ENCODE data around the gene STMN1.

DNA sequence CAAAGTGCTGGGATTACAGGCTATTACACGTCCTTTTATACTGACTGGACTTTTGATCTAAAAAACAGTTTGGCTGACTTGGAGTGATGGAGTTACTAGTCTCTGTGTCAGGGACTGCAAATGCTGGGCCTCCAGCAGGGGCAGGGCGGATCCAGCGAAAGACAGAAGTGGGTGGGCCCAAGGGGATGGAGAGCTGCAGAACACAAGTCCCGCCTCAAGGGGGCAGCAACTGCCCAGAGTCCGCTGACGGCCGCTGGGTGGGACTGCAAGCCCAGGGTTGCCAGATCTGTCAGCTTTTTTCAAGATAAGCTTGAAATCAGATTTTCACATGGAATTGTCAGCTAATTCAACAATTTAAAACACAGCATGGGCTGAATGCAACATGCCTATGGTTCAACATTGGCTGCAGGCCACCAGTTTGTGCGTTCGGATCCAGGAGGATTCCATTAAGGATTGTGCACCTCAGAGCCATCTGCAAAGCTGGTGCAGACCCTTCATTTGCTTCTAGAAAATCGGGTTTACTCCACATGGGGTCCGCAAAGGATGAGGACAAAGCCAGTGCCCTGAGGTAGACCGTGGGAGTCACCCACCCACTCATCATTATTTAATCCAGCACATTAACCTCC is 10.7 kb downstream of the STMN1 start:
- TF ChIP-seq, protein P1, sequence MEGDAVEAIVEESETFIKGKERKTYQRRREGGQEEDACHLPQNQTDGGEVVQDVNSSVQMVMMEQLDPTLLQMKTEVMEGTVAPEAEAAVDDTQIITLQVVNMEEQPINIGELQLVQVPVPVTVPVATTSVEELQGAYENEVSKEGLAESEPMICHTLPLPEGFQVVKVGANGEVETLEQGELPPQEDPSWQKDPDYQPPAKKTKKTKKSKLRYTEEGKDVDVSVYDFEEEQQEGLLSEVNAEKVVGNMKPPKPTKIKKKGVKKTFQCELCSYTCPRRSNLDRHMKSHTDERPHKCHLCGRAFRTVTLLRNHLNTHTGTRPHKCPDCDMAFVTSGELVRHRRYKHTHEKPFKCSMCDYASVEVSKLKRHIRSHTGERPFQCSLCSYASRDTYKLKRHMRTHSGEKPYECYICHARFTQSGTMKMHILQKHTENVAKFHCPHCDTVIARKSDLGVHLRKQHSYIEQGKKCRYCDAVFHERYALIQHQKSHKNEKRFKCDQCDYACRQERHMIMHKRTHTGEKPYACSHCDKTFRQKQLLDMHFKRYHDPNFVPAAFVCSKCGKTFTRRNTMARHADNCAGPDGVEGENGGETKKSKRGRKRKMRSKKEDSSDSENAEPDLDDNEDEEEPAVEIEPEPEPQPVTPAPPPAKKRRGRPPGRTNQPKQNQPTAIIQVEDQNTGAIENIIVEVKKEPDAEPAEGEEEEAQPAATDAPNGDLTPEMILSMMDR (IDR thresholded peaks at IDR 0.05): peak; percentile 91 to 100 (median 98)
- TF ChIP-seq POLR2A (IDR thresholded peaks at IDR 0.05): peak in 1 of 3 donors; percentile 16
